GM12801 (cell line): ENCODE measurements around the gene UCHL3.

Experiments used
- TF ChIP-seq, protein P1 (sequence below): IDR thresholded peaks from one replicate; pipeline ENCODE4 v1.5.1; 2011; ENCODE audit warnings: control low read depth; ENCODE audit not compliant: insufficient read length; ENCODE audit errors: extremely low read depth

Gene UCHL3

DNA sequence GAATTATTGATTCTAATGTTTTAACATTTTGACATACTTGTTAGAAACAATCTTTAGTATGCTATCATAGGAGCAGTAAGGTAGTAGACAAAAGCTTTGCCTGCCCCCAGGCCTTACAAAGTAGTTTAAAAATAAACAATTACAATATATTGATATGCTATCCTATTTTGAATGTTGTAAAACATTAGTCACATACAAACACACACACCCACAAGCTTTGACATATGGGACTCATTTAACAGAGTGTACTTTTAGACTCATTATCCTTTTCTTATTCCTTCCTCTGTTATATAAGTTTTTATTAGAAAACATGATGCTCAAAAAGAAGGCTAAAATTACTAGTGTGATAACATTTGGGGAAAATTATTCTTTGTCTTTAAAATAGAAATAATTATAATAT lies 33.5 kb downstream of the UCHL3 start:
- TF ChIP-seq, protein P1, sequence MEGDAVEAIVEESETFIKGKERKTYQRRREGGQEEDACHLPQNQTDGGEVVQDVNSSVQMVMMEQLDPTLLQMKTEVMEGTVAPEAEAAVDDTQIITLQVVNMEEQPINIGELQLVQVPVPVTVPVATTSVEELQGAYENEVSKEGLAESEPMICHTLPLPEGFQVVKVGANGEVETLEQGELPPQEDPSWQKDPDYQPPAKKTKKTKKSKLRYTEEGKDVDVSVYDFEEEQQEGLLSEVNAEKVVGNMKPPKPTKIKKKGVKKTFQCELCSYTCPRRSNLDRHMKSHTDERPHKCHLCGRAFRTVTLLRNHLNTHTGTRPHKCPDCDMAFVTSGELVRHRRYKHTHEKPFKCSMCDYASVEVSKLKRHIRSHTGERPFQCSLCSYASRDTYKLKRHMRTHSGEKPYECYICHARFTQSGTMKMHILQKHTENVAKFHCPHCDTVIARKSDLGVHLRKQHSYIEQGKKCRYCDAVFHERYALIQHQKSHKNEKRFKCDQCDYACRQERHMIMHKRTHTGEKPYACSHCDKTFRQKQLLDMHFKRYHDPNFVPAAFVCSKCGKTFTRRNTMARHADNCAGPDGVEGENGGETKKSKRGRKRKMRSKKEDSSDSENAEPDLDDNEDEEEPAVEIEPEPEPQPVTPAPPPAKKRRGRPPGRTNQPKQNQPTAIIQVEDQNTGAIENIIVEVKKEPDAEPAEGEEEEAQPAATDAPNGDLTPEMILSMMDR, result no peak

DNA sequence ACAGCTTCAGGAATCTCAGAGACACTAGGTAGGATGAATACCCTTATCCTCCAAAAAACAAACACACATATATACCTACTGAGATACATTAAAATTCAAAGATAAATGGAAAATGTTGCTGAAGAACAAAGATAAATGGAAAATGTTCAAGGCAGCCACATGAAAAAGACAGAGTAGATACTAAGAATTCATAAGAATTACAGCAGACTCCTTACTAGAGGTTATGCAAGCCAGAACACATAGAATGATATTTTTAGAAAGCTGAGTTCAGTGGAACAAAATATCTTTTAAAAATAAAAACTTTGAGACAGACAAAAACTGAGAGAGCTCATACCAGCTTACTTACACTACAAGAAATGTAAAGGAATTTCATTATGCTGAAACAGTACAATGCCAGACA lies 35.6 kb downstream of the UCHL3 start:
- TF ChIP-seq, protein P1, result no peak

DNA sequence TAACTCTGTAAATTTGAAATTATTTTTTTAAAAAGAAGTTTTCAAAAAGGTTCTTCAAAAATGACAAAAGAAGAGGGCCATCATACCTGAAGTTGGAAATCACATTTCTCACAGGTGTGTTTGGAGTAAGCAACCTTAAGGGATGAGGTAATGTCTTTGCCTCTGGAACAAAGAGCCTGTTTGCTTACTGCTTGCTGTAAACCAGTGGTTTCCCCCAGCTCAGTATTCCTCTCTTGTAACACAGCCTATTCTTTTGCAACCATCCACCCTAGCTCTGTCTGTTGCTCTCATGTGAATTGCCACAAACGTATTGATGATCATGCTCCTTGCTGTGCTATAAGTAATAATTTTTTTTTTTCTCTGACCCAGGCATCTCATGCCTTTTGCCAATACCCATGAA lies 38.1 kb downstream of the UCHL3 start:
- TF ChIP-seq, protein P1, result no peak

DNA sequence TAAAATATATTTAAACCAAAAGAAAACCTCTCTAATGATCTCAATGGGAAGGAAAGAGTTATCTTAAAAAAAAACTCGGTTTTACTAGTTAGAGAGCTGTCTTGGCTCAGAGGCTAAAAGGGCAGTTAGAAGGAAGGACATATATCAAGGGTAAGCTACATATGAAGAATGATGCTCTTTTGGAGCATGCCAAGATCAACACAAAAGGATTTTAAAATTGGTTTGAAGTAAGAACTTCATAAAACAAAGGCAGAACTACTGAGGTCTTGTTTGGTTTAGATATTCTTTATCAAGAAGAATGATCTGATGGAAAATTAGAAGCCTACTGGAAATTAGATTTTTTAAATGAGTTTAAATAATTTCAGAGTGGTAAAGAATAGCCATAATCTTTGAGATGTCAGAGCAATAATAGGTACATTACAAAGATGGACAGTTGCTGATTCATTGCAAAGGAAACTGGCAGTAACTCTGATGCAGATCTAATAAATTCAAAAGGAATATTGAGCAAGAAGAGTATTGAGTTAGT lies 47.1 kb downstream of the UCHL3 start:
- TF ChIP-seq, protein P1, result no peak

DNA sequence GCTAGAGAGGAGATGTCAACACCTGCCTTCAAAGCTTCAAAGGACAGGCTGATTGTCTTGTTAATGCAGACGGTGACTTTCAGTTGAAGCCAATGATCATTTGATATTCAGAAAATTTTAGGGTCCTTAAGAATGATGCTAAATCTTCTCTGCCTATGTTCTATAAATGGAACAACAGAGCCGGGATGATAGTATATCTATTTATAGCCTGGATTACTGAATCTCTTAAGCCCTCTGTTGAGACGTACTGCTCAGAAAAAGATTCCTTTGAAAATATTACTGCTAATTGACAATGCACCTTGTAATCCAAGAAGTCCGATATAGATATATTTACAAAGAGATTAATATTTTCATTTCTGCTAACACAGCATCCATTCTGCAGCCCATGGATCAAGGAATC lies 50.8 kb downstream of the UCHL3 start:
- TF ChIP-seq, protein P1, result no peak

DNA sequence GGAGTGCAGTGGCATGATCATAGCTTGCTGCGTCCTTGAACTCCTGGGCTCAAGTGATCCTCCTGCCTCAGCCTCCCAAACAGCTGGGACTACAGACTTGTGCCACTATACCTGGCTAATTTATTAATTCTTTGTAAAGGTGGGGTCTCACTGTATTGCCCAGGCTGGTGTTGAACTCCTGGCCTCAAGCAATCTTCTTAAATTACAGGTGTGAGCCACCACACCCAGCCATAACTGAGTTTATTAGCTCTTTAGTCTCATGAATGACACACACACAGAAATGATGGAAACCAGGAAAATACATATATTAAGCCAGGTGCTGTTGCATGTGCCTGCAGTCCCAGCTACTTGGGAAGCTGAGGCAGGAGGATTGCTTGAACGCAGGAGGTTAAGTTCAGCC lies 53.4 kb downstream of the UCHL3 start:
- TF ChIP-seq, protein P1, result no peak

DNA sequence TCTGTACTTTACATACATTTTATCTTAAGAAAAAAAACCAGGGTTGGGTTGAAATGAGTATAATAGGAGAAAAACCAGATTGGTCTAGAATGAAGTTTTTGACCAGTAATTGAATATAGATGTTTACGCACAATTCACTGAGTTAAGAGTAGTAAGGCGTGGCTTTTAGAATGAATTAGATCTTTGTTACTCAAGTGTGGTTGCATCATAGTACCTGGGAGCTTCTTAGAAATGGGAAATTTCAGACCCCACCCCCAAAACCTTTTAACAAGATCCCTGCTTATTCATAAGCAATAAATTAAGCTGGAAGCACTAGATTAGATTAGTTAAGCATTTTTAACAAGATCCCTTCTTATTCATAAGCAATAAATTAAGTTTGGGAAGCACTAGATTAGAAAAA lies 57.9 kb downstream of the UCHL3 start:
- TF ChIP-seq, protein P1, result no peak

DNA sequence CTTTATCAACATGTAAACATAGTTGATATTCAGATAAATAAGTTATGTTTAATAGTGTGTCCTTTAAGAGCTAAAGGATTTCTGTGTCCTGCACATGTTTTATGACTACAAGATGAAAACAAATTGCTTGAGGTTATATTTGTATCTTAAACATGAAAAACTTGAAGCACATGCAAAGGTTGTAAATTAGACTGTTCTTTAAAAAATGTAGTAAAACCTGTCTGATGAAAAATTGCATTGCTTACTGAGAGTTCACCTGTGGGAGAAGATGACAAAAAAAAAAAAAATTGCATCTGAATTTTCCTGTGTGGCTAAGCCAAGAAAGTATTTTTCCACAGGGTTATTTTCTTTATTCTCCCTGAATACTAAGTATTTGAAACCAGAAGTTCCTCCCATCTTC lies 60.9 kb downstream of the UCHL3 start:
- TF ChIP-seq, protein P1, result no peak
